Activated gamma-delta T cell (primary cell): ENCODE measurements around the gene COG5.
"Not testable (repeated sequence)": the region's sequence is repeated elsewhere in the genome, so short reads cannot be mapped to it uniquely, and the experiment has no call there.

ENCODE experiments used
- DNase-seq: peaks from one replicate; lab custom pipeline; 2025; lab: John Stamatoyannopoulos, UW

COG5 gene

DNA sequence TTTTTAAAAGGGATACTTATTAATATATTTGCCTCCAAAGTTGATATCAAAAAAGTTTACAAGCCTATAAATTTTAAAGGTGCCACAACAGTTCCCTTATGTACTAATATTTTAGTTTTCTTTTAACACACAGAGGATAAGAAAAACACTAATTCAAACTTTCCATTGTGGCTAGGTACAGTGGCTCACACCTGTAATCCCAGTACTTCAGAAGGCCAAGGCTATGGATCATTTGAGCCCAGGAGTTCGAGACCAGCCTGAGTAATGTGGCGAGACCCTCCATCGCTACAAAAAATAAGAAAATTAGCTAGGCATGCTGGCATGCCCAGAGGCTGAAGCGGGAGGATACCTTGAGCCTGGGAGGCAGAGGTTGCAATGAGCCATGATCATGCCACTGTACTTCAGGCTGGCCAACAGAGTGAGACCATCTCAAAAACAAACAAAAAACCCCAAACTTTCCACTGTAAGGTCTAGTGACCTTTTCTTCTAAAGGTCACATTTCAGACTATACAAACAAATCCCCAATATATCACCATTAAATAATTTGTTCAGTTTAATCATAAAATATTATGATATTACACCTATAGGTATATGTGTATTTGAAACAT, 287.4 kb downstream of the COG5 start:
- DNase-seq = no peak

DNA sequence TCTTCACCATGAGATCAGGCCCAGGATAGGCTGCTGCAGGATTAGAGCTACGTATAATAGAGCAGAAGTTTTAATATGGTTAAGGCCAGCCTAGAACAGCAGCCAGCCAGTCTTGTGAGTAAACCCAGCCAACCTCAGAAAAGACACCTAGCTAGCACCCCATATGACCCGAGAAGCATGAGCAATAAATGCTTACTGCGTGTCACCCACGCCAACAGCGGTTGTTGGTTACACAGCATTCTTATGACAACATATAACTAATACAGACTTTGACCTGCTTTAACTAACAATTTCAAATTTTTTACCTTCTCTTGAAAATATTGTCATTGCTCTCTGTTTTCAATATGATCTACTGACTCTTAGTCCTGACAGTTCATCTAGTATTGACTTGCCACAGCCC, 289.2 kb downstream of the COG5 start:
- DNase-seq = no peak

- DNase-seq = no peak
Observed at GRCh38 chr7:107269790-107270189, 293.9 kb downstream of the COG5 start.

DNA sequence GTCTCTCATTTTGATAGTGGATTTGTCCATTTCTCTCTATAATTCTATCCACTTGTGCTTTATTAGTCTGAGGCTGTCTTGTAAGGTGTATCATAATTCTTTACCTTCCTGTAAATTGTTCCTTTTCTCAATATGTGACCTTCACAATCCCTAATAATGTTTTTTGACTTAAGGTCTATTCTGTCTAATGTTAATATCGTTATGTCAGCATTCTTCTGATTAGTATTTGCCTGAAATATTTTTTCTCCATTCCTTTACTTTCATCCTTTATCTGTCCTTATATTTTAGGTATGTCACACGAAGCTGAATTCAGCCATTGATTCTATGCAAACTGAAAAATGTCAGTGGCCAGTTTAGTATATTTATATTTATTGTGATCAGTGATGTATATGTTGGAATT, 295.1 kb downstream of the COG5 start:
- no peak for DNase-seq

DNA sequence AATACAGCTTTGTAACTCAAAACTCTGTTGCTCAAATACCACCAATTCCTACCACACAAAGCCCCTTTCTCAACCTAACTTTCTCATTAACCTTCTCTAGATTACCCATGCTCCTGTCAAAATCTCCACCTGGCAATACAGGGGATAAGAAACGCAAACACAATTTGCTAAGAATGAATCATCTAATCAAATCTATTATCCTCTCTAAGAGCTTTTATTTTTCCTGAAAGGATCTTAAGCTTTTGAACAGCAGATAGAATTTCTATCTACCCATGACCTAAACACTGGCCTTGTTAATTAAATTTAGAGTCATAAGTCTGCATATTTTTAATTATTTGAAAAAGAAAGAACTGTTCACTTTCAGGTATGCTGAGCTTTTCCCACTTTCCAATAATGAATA, 296.6 kb downstream of the COG5 start:
- no peak for DNase-seq

GRCh38 chr7:107264723-107265122, 299.0 kb downstream of the COG5 start:
- DNase-seq = no peak

DNA sequence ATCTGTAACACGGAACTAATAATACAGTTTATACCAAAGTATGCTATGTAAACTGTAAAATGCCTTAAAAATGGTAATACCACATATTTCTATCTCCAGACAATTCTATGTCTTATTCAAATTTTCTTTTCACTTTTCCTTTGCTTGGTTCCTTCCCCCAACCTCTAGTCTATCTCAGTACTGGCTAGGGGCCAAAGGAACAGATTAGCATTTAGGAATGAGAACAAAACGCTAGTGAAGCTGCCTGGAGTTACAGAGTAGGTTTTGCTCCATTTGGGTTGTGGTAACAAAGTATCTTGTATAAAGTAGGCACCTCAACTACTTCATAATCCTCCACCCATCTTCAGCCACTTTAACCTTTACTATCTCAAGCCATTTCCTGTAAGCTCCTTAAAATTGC, 300.9 kb downstream of the COG5 start:
- no peak for DNase-seq

- no peak for DNase-seq
Observed at GRCh38 chr7:107258737-107259136, 305.0 kb downstream of the COG5 start.

DNA sequence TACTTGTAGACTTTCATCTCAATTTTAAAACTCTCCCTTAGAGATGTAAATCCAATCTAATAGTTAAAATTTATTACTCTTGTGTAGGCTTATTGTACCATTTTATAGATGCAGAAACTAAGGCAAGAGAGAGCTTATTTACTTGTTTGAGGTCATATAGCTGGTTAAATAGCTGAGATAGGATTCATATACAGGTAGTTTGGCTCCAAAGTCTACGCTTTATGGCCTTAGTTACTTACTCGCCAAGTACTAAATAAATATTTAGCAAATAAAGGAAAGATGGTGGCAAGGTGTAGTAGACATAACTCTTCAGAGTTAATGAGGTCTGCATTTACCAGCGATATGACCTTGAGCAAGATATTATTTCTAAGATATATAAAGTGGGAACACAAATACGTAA, 308.1 kb downstream of the COG5 start:
- no peak for DNase-seq

DNA sequence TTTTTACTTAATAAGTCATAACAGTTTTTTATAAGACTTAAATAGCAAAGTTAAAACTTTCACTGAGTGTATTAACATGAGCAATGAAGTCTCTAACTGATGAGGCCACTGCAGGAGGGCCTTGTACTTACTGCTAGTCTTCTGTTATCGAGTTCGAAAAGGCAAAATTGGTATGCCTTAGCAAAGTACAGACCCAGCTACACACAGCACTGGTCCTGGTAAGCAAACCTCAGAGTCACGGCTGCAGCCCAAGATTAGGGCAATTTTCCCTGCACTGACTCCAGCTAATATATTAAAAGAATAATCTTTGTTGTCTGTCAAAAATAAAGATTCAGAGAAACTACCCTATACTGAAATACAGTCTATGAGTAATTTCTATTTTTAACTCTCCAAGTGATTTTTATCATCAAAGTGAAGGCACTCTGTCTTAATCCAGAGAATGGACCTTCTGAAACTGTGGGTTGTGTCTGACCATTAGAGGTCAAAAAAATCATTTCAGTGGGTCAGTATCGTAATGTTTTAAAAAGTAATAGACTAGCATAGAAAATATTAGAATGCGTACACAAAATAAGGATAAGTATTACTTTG, 309.2 kb downstream of the COG5 start:
- no peak for DNase-seq

- no peak for DNase-seq
Observed at GRCh38 chr7:107253599-107253998, 310.1 kb downstream of the COG5 start.

DNA sequence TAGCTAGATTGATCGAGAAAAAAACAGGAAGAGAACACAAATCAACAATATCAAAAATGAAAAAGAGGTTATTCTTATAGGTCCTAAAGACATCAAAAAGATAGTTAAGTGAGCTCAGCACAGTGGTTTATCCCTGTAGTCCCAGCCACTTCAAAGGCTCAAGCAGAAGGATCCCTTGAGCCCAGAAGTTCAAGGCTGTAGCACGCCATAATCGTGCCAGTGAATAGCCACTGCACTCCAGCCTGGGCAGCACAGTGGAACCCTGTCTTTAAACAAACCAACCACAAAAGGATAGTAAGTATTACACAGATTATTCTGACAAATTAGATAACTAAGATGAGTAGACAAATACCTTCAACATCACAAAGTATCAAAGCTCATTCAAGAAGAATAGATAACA, 311.8 kb downstream of the COG5 start:
- no peak for DNase-seq

GRCh38 chr7:107248551-107249316, 315.0 kb downstream of the COG5 start:
- DNase-seq = no peak

- DNase-seq = not testable (repeated sequence)
Observed at GRCh38 chr7:107246836-107247235, 316.9 kb downstream of the COG5 start.

- DNase-seq = no peak
Observed at GRCh38 chr7:107244613-107245012, 319.1 kb downstream of the COG5 start.

GRCh38 chr7:107242267-107242666, 321.5 kb downstream of the COG5 start:
- DNase-seq = no peak

GRCh38 chr7:107237451-107237850, 326.3 kb downstream of the COG5 start:
- no peak for DNase-seq

DNA sequence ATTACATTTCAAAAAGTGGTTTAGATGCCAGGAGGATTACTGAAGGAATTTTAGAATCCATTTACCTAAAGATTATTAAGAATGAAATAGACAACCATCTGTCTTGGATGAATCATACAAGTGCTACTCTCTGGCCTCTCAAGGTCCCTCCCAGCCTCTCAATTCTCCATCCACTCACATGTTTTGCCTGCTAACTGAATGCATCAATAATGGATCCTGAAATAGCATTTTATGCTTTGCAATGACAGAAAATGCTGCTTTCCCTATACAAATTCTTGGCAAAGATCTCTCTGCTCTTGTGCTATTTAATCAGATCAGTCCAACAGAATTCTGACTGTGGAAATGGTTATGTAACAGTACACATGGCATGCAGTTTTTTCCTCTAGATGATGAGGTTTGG, 326.9 kb downstream of the COG5 start:
- no peak for DNase-seq

- no peak for DNase-seq
Observed at GRCh38 chr7:107234436-107234835, 329.3 kb downstream of the COG5 start.

GRCh38 chr7:107233981-107234380, 329.7 kb downstream of the COG5 start:
- no peak for DNase-seq

DNA sequence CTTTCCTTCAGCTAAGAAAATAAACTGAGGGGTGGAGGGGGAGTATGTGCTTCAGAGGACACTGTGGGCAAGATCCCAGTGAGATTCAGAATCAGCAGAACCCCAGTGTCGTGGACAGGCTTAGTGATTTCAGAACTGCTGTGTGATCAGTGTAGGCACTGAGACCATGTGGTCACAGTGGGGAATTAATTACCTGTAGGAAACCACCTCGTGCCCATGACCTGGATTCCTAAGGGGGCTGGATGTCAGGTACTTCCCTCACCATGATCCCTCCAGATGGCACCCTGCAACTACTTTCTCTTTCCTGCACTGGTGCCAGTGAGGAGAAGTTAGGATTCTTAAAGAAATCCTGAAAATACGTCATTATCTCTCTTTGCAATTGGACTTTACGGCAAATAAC, 330.5 kb downstream of the COG5 start:
- DNase-seq = no peak

DNA sequence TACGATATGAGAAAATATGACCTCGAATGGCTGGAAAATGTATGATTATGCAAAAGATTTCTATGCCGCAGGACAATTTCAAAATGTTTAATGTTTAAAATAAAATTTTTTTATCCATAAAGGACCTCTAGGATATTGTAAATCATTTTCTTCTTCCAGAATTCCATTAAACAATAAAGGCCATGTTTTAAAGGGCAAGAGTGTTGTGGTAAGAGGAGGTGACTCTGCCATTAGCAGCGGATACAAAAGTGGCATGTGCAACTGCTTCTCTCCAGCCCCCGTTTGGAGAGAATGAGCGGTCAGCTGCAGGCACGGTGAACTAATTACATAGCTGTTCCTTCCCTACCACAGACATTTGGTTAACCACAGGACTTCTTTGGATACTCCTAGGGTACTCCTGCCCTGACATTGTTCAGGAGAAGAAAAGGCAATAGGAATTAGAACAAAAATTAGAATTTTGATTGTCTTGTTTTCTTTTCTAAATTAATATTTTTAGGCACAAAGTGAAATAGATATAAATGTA, 331.1 kb downstream of the COG5 start:
- no peak for DNase-seq

DNA sequence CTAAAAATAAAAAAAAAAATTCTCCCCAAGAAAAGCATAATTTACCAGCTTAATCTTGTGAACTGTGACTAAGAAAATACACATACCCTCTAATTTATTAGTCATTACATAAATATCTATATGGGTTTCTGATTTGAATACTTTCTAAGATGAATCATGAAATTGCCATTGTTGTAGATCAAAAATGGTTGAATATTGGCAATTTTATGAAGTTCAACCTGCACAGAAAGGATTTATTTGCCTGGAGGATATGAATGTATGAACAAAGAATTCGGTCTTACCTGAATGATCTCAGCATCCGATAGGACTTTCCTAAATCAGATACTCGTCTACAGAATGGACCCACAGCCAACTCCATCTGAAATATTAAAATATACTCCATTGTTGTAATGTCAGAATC, 333.4 kb downstream of the COG5 start:
- no peak for DNase-seq
